Measurements from ENCODE around the gene CTR9.
"Not testable (repeated sequence)": the region's sequence is repeated elsewhere in the genome, so short reads cannot be mapped to it uniquely, and the experiment has no call there.

Gene CTR9

GRCh38 chr11:10807493-10808234 lies 56.6 kb downstream of the CTR9 start:
- H3K27ac ChIP-seq = peak overlapping the region; percentile 95 to 100 (median 99)

GRCh38 chr11:10808235-10808552 lies 57.1 kb downstream of the CTR9 start:
- Histone ChIP-seq H3K4me3 (peak overlapping the region; percentile 71 to 98 (median 92)), H3K27ac (peak overlapping the region; percentile 95 to 100 (median 99))

More at GRCh38 chr11:10807493-10808234, 56.6 kb downstream of the CTR9 start:
- H3K4me3 ChIP-seq = peak overlapping the region; percentile 71 to 98 (median 92)

DNA sequence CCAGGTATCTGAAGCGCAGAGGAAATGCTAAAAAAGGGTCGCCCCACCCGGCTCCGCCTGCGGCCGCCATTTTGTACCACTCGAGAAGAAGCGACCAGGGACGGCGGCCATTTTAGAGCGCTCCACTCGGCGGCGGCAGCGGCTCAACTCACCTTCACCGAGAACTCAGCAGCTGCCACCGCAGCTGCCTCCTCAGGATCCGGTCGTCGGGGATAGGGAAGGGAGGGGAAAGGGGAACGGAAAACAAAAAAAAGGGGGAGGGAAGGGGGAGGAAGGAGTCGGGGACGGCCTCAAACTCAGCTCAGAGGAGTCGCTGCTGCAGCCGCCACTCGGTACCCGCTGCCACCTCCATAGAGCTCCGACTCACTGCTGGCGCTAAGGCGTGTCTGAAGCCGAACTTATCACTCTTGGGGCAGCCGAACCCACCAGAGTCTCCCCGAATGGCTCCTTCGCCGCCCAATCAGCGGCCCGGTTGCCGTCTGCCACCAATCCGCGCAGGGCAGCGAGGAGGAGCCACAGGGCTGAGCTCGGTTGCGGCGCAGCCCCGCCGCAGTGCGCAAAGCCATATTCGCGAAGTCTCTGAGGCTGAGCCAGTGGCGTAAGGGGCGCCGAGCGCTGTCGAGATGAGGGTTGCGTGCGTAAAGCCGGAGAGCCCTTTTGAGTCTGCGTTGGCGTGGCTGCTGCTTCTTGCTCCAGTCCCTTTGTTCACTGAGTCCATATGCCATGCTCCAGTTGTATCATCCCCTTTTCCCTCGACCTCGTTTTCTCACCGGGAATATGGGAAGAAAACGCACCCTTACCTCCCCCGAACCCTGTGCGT lies 57.7 kb downstream of the CTR9 start, which contains the start of gene EIF4G2:
Gene EIF4G2, minus strand, starts transcription at position 374 of the 820 bp plus-strand sequence.
- Histone ChIP-seq H3K27ac (peak within 1 kb of the TSS; percentile 95 to 100 (median 99)), H3K4me3 (peak within 1 kb of the TSS; percentile 71 to 98 (median 92))

DNA sequence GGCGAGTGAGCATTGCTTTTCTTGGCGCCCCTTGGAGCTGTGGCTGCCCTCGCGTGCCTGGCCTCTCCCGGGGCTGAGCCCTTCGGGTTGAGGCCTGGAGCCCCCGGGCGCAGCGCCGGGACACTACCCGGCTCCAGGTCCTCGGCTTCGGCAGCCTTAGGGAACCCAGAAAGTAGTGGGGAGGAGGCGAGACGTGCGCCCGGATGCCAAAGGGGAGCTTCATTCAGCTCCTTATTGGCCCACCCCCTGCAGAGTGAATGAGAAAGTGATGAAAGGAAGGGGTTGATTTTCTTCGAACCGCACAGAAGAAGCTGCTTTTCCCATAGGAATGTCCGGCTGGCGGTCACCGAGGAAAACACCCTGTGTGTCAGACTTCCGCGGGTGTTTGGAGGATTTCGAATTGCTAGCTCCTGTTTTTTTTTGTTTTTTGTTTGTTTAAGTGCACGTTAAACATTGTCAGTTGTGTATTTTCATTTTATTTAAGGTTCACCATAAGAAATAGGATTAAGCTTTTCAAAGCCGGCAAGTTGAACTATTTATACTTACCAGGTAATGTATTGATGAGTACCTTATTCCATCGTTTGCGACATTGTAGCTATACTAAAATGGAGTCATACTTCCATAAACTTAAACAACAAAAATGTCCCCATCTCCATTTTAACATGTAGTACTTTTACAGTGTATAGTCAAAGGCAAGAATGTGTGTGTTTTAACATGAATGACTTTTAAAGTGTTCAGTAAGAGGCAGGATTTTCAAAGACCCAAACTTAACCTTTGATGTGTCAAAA lies 58.5 kb downstream of the CTR9 start:
- peak overlapping the region; percentile 71 to 98 (median 92) for H3K4me3 ChIP-seq
- H3K27ac ChIP-seq = peak overlapping the region; percentile 79 to 100 (median 99)

DNA sequence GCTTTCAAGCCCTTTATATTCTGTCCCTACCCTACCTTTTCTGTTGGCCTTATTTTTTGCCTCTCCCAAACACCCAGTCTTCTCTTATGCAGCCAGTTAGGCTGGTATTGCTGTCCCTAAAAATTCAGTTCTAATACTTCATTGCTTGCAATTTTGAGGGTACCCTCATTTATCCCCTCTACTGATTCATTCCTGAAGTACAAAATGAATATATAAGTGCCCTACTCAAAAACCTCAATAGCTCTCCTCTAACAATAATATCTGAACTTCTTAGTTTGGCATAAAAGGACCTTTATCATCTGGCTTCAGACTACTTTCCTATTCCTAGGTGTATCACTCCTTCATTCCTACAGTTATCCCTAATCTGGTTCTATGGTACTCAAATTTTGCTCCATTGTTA lies 62.9 kb downstream of the CTR9 start:
- Histone ChIP-seq H3K27ac (no peak overlapping the region), H3K4me3 (no peak overlapping the region)

DNA sequence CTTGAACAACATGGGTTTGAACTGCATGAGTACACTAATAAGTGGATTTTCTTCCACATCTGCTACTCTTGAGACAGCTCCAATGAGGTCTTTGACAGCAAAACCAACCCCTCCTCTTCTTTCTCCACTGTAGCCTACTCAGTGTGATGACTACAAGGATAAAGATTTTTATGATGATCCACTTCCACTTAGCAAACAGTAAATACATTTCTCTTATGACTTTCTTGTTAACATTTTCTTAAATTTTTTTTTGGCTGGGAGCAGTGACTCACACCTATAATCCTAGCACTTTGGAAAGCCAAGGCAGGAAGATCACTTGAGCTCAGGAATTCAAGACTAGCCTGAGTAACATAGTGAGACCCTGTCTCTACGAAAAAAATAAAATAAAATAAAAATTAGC lies 67.5 kb downstream of the CTR9 start:
- no peak overlapping the region for H3K4me3 ChIP-seq
- H3K27ac ChIP-seq = no peak overlapping the region

DNA sequence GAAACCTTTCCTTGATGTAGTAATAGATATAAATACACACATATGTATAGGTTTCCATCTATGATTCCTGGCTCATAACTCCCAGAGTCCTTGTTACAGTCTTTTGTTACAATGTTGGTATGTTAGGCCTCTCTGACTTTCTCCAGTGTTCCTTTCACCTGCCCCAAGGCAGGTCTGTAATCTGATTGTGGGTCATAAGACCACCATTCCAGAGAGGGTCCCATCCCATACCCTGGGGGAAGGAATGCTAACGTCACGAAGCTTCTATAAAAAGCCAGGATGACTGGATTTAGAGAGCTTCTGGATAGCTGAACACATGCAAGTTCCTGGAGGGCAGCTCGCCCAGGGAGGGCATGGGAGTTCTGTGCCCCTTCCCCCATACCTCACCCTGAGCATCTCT lies 71.4 kb downstream of the CTR9 start:
- not testable (repeated sequence) for H3K4me3 ChIP-seq, H3K27ac ChIP-seq

GRCh38 chr11:10823152-10823579 lies 72.1 kb downstream of the CTR9 start:
- peak overlapping the region in 2 of 21 experiments; percentile 21 to 22 for H3K27ac ChIP-seq
- H3K4me3 ChIP-seq = no peak overlapping the region

DNA sequence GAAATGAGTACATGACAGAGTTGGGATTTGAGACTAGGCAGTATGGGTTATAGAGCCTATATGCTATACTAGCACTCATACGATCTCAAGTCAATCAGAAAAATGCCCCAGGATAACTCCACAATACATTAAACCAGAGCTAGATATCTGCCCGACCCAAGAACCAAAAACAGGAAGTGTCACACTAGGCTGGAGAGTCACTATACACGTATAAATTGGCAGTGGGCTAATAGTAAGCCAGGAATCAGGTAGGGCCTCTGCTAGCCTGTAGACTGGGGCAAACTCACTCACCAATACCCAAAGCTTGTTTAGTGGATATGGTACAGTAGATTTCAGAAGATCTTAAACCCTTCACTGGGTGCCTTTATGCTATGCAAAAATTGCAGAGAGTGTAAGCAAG lies 73.8 kb downstream of the CTR9 start:
- Histone ChIP-seq H3K4me3 (no peak overlapping the region), H3K27ac (no peak overlapping the region)

GRCh38 chr11:10828402-10828801 lies 77.4 kb downstream of the CTR9 start:
- Histone ChIP-seq H3K4me3 (no peak overlapping the region), H3K27ac (no peak overlapping the region)

- Histone ChIP-seq H3K4me3 (no peak overlapping the region), H3K27ac (no peak overlapping the region)
Measured at GRCh38 chr11:10829139-10829538, 78.1 kb downstream of the CTR9 start.
